ENCODE results near the gene SEMA6D.

SEMA6D gene

GRCh38 chr15:47728886-47729285, 11.6 kb downstream of the SEMA6D start:
- no peaks in the 10 kb centered on the region for H3K9me3 ChIP-seq (replicated peaks; ENCODE audit: insufficient read depth, low read length)
- H3K4me3 ChIP-seq (ENCODE audit: low read length), result no peak overlapping the region
- H3K4me1 ChIP-seq (ENCODE audit: low read length), result no peaks in the 10 kb centered on the region
- no peaks in the 10 kb centered on the region for H3K27me3 ChIP-seq (replicated peaks; ENCODE audit: insufficient read depth, low read length)
- H2AFZ ChIP-seq (ENCODE audit: low read length), result no peak overlapping the region
- no peaks in the 10 kb centered on the region for H3F3A ChIP-seq (ENCODE audit: insufficient read depth, low read length)
- H3K4me2 ChIP-seq (ENCODE audit: low read depth, low read length), result no peak overlapping the region
- no peaks in the 10 kb centered on the region for H3K9me2 ChIP-seq (replicated peaks; ENCODE audit: insufficient read depth, low read length)
- no peaks in the 10 kb centered on the region for H3K79me2 ChIP-seq (ENCODE audit: low read length)
- no peak overlapping the region for H3K27ac ChIP-seq (ENCODE audit: low read length)
- no peak for DNase-seq
- H3K9ac ChIP-seq (ENCODE audit: low read length), result no peak overlapping the region
- no peaks in the 10 kb centered on the region for H4K20me1 ChIP-seq (ENCODE audit: insufficient read depth, low read length)
- TF ChIP-seq EZH2 (optimal IDR thresholded peaks at IDR 0.05; ENCODE audit: low read depth, low read length), result no peak
- TF ChIP-seq CTCF (IDR thresholded peaks at IDR 0.05; ENCODE audit: low read length), result no peak
- TF ChIP-seq EZH2phosphoT487 (IDR thresholded peaks at IDR 0.05; ENCODE audit: low read length), result no peak
- no peaks in the 10 kb centered on the region for H3K36me3 ChIP-seq (replicated peaks; ENCODE audit: insufficient read depth, low read length)

GRCh38 chr15:47731230-47731629, 13.9 kb downstream of the SEMA6D start:
- no peaks in the 10 kb centered on the region for H3K4me1 ChIP-seq (ENCODE audit: low read length)
- H3K9me2 ChIP-seq (replicated peaks; ENCODE audit: insufficient read depth, low read length), result no peaks in the 10 kb centered on the region
- H3K27me3 ChIP-seq (replicated peaks; ENCODE audit: insufficient read depth, low read length), result no peaks in the 10 kb centered on the region
- no peak overlapping the region for H2AFZ ChIP-seq (ENCODE audit: low read length)
- DNase-seq, result no peak
- H3F3A ChIP-seq (ENCODE audit: insufficient read depth, low read length), result no peaks in the 10 kb centered on the region
- TF ChIP-seq EZH2phosphoT487 (IDR thresholded peaks at IDR 0.05; ENCODE audit: low read length), result no peak
- TF ChIP-seq EZH2 (optimal IDR thresholded peaks at IDR 0.05; ENCODE audit: low read depth, low read length), result no peak
- TF ChIP-seq CTCF (IDR thresholded peaks at IDR 0.05; ENCODE audit: low read length), result no peak
- H3K36me3 ChIP-seq (replicated peaks; ENCODE audit: insufficient read depth, low read length), result no peaks in the 10 kb centered on the region
- no peaks in the 10 kb centered on the region for H3K79me2 ChIP-seq (ENCODE audit: low read length)
- no peak overlapping the region for H3K27ac ChIP-seq (ENCODE audit: low read length)
- no peaks in the 10 kb centered on the region for H4K20me1 ChIP-seq (ENCODE audit: insufficient read depth, low read length)
- no peak overlapping the region for H3K4me3 ChIP-seq (ENCODE audit: low read length)
- no peak overlapping the region for H3K9ac ChIP-seq (ENCODE audit: low read length)
- no peaks in the 10 kb centered on the region for H3K9me3 ChIP-seq (replicated peaks; ENCODE audit: insufficient read depth, low read length)
- no peak overlapping the region for H3K4me2 ChIP-seq (ENCODE audit: low read depth, low read length)

GRCh38 chr15:47732248-47732647, 14.9 kb downstream of the SEMA6D start:
- no peak for DNase-seq
- H3K27ac ChIP-seq (ENCODE audit: low read length), result no peak overlapping the region
- no peak overlapping the region for H3K9ac ChIP-seq (ENCODE audit: low read length)
- H3K36me3 ChIP-seq (replicated peaks; ENCODE audit: insufficient read depth, low read length), result no peaks in the 10 kb centered on the region
- H4K20me1 ChIP-seq (ENCODE audit: insufficient read depth, low read length), result no peaks in the 10 kb centered on the region
- H3K9me3 ChIP-seq (replicated peaks; ENCODE audit: insufficient read depth, low read length), result no peaks in the 10 kb centered on the region
- H3K4me2 ChIP-seq (ENCODE audit: low read depth, low read length), result no peak overlapping the region
- no peaks in the 10 kb centered on the region for H3K4me1 ChIP-seq (ENCODE audit: low read length)
- no peaks in the 10 kb centered on the region for H3K79me2 ChIP-seq (ENCODE audit: low read length)
- H3F3A ChIP-seq (ENCODE audit: insufficient read depth, low read length), result no peaks in the 10 kb centered on the region
- no peak for TF ChIP-seq CTCF (IDR thresholded peaks at IDR 0.05; ENCODE audit: low read length)
- no peak for TF ChIP-seq EZH2 (optimal IDR thresholded peaks at IDR 0.05; ENCODE audit: low read depth, low read length)
- TF ChIP-seq EZH2phosphoT487 (IDR thresholded peaks at IDR 0.05; ENCODE audit: low read length), result no peak
- H3K9me2 ChIP-seq (replicated peaks; ENCODE audit: insufficient read depth, low read length), result no peaks in the 10 kb centered on the region
- no peaks in the 10 kb centered on the region for H3K27me3 ChIP-seq (replicated peaks; ENCODE audit: insufficient read depth, low read length)
- H2AFZ ChIP-seq (ENCODE audit: low read length), result no peak overlapping the region
- no peak overlapping the region for H3K4me3 ChIP-seq (ENCODE audit: low read length)

All from MM.1S (cell line).